A673 (cell line): ENCODE measurements around the gene CDON.

ENCODE experiments used
- CTCF ChIP-seq: fragments of 300-800, 200-600 bp; sonication (generic); conservative IDR thresholded peaks from 2 replicates; pipeline ENCODE4 v1.5.1; 2017; ENCODE audit warnings: low read depth, mild to moderate bottlenecking, antibody characterized with exemption, low read length, moderate library complexity, mixed read lengths
- EZH2 ChIP-seq: fragments of 200-600 bp; sonication (generic); IDR thresholded peaks from 2 replicates; pipeline ENCODE4 v1.6.1; 2017; ENCODE audit warnings: borderline replicate concordance, low read depth, mild to moderate bottlenecking, mixed read lengths, antibody characterized with exemption, low read length; ENCODE audit not compliant: poor library complexity, severe bottlenecking

- TF ChIP-seq EZH2: no peak
- no peak for TF ChIP-seq CTCF
Measured at GRCh38 chr11:126008956-126009355, 53.7 kb downstream of the CDON start.
